GM12864 (cell line): Measurements from ENCODE around the gene ULK4.

Source experiments
- DNase-seq: peaks from one replicate; pipeline ENCODE4 v3.0.0-alpha.2; 2011; ENCODE audit warnings: low read depth
- H3K4me3 ChIP-seq: 2 replicates; pipeline ENCODE4 v1.5.1; 2011; ENCODE audit warnings: mild to moderate bottlenecking, low read depth, low read length, control low read depth
- TF ChIP-seq, protein P1 (sequence below): IDR thresholded peaks from 2 replicates; pipeline ENCODE4 v1.5.1; 2011; ENCODE audit warnings: low read depth, mild to moderate bottlenecking, moderate library complexity, low read length, control low read depth, inconsistent platforms; ENCODE audit errors: missing control alignments

The ULK4 gene

DNA sequence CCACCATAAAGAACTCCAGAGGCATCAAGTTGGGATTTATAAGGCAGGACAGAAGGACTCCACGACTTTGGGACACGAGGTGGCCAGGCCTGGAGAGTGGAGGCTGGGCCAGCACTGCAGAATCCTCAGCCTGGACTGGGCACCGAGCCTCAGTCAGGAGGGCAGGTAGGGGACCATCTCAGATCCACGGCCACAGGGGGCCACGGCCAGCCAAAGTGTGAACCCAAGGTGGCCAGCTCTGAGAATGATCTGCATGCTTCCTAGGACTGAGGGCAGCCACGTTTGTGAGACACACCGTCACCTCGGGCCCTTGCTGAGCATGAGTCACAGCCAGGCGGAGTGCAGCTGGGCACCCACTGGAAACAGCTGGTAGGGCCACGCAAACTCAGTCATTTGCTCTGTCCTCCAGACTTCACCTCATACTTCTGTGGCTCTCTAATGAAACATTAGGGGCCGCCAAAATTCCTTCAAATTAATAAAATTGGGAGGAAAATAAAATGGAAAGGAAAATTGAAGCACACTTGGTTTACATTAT is 696.8 kb downstream of the ULK4 start:
- DNase-seq, result no peak

GRCh38 chr3:41260063-41260450 is 701.8 kb downstream of the ULK4 start:
- H3K4me3 ChIP-seq, result no peak overlapping the region
- TF ChIP-seq, protein P1, sequence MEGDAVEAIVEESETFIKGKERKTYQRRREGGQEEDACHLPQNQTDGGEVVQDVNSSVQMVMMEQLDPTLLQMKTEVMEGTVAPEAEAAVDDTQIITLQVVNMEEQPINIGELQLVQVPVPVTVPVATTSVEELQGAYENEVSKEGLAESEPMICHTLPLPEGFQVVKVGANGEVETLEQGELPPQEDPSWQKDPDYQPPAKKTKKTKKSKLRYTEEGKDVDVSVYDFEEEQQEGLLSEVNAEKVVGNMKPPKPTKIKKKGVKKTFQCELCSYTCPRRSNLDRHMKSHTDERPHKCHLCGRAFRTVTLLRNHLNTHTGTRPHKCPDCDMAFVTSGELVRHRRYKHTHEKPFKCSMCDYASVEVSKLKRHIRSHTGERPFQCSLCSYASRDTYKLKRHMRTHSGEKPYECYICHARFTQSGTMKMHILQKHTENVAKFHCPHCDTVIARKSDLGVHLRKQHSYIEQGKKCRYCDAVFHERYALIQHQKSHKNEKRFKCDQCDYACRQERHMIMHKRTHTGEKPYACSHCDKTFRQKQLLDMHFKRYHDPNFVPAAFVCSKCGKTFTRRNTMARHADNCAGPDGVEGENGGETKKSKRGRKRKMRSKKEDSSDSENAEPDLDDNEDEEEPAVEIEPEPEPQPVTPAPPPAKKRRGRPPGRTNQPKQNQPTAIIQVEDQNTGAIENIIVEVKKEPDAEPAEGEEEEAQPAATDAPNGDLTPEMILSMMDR, result no peak
- no peak for DNase-seq

More for the DNA sequence above, 696.8 kb downstream of the ULK4 start:
- no peak overlapping the region for H3K4me3 ChIP-seq
- TF ChIP-seq, protein P1, result no peak

GRCh38 chr3:41259449-41260062 is 702.3 kb downstream of the ULK4 start:
- TF ChIP-seq, protein P1, result no peak
- H3K4me3 ChIP-seq, result no peak overlapping the region
- DNase-seq, result no peak

DNA sequence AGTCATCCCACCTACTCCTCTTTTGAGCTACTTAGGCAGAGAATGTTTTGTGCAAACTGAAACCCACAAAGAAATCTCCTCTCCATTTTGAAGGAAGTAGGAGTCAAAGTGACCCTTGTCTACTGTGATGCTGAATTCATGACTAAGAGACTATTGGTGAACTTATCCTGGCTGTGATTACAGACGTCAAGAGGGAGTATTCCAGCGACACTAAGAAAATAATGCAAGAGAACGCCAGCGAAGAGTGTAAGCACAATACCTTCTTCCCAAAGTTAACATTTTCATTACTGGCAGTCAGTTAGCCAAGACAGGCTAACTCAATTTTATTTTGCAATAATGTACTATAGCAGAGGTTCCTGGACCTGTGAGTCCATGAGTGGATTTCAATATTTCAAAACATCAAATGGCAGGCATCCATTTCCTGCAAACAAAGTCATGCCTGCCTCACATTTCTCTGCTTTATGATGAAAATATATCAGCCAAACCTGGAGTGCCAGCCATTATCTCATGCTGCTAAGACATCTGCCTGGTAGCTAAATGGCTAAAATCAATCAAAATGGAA is 703.6 kb downstream of the ULK4 start:
- TF ChIP-seq, protein P1, result no peak
- H3K4me3 ChIP-seq, result no peak overlapping the region
- no peak for DNase-seq

GRCh38 chr3:41251593-41251992 is 710.3 kb downstream of the ULK4 start:
- TF ChIP-seq, protein P1, result no peak
- no peak for DNase-seq

DNA sequence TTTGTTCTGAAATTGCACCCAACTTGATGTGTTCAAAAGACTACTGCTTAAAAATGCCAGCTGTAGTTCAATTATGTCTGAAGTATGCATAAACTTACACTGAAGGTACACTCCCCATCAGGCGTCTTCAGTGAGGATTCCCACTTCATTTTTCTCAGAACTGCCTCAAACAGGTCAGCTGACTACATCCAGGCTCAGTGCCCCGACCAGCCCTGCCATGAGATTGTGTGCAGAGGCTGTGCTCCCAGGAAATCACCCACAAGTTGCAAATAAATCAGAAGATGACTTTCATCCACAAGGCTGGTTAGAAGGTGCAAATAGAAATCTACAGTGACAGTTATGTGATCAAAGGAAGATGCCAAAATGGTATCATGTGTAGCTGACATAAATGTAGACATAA is 711.1 kb downstream of the ULK4 start:
- TF ChIP-seq, protein P1, result no peak
- no peak overlapping the region for H3K4me3 ChIP-seq
- no peak for DNase-seq

More at GRCh38 chr3:41251593-41251992, 710.3 kb downstream of the ULK4 start:
- no peak overlapping the region for H3K4me3 ChIP-seq

DNA sequence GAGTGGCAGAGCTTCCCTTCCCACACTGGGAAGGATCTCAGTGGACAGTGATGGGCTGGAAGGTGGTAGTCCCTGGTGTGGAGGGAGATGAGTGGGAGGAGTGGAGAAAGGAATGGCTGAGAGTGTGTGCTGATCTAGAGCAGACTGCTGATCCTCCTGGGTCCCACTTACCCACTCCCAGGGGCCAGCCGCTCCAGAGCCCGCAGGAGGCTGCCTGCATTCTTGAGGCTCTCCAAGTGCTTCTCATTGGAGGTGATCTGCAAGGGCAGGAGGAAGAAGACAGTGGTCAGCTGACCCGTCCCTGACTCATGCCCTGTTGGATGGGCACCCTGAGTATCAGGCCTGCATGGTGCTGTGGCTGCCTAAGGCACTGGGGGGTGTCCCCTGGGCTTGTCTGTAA is 712.6 kb downstream of the ULK4 start:
- TF ChIP-seq, protein P1, result no peak

More for the DNA sequence above, 712.6 kb downstream of the ULK4 start:
- no peak overlapping the region for H3K4me3 ChIP-seq
- DNase-seq, result no peak
